Fibroblast of the conjunctiva (primary cell): ENCODE measurements around the gene CDCP1.
"Not testable (repeated sequence)": the region's sequence is repeated elsewhere in the genome, so short reads cannot be mapped to it uniquely, and the experiment has no call there.

Source experiments
- DNase-seq: peaks from one replicate; pipeline ENCODE4 v3.0.0-alpha.2; 2010; ENCODE audit warnings: low read depth

CDCP1 gene

DNA sequence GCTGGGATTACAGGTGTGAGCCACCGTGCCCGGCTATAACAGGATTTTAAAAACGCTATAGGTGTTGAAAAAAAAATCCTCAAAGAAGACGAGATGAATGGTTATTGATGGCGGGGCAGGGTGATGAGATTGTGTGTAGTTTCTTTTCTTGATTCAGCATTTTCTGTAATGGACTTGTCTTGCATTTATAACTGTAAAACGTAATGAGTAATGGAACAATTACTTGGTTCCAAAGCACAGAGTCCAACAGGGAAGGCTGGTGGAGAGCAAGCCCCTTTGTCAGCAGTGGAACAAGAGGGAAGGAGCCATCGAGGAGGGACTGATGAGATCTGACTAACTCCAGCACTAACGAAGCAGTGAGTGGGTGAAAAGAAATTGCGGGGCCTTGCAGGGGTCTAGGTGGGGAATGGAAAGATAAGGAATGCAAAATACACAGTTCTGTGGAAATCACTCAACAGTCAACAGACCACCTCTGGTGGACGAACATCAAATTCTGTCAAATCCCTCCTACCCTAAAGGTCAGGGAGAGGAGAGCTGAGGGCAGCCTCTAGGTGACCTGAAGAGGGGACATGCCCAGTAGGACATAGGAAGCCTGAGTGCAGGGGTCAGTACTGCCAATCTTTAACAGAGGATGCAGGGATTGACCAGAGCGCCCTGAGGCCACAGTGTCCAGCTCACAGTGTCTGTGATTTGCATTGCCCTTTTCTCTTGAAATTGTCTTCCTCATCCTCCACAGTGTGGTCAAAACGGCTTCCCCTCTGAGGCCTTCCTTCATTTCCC, 23.1 kb upstream of the CDCP1 start:
- DNase-seq, result no peak

DNA sequence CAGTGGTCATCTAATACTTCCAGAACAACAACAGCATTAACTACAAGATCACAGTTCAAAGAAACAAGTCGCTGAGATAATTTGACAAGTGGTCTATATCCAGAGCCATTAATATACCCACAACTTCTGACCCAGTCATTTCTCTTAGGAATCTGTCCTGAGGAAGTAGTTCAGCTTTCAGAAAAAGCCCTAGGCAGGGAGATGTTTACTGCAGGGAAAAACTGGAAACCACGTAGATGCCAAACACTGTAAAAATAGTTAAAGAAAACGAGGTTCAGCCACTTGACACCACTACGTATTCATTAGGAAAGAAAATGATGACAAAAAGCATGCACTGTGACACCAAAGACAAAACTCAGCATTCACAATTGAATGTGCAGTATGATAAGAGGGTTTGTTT, 22.3 kb upstream of the CDCP1 start:
- DNase-seq, result no peak

DNA sequence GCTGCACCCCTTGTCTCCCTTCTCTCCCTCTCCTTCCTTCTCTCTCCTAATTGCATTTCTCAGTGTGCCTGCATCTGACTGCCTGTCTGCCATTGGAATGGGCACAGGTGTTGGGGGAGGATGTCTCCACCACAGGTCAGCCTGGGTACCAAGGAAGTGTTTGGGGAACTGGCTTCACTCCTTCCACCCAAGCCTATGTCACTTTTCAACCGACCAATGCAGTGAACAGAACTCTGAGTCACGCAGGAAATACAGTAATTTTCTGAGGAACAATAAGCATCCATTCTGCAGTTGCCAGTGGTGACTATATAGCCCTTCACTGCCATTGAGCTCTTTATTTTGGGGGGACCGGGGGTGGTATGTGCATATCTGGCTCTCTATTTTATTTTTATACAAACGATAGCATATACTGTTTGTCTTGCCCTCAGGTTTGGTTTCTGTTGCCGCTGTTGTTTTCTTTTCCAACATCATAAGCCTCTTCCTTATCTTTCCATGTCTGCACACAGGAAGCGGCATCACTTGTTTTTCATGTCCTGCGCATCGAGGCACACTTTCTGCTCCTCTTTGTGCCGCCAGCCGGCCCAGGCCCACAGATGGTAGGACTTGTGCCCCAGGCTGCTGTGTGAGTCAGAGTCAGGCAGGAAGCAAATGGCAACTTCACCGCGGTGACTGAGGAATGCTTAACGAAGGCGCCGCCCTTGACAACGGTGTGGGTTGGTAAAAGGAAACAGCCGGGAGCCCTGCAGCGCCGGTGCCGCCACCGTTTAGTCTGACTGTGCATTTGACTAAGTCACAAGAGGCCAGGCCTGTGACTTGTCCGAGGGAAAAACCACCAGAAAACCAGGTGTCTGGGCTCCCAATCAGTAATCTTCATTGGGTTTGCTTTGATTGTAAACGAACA, 21.1 kb upstream of the CDCP1 start:
- peak; percentile 83 for DNase-seq

DNA sequence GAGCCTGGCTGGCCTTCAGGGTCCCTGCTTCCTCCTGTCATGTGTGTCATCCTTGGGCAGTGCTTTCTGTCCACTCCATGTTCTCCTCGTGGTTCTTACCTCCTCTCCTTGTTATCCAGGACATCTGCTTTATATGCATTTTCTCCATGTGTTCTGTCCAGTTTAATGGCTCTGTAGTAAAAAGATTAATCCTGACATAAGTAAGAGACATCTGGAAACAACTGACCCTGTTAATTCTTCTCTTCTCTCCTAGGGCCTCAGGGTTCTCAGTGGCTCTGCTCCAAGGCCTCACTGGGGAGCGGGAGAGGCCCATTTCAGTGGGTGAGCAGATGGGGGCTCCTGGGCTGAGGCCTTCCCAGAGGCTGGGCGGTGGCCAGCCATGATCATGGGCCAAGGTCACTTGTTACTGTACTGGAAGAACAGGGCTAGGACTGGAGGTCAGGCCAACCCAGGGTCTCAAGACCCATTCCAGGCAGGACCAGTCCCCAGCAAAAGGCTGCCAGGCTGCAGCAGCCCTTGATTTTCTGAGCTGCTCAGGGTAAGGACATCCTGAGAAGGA, 20.2 kb upstream of the CDCP1 start:
- DNase-seq, result no peak

DNA sequence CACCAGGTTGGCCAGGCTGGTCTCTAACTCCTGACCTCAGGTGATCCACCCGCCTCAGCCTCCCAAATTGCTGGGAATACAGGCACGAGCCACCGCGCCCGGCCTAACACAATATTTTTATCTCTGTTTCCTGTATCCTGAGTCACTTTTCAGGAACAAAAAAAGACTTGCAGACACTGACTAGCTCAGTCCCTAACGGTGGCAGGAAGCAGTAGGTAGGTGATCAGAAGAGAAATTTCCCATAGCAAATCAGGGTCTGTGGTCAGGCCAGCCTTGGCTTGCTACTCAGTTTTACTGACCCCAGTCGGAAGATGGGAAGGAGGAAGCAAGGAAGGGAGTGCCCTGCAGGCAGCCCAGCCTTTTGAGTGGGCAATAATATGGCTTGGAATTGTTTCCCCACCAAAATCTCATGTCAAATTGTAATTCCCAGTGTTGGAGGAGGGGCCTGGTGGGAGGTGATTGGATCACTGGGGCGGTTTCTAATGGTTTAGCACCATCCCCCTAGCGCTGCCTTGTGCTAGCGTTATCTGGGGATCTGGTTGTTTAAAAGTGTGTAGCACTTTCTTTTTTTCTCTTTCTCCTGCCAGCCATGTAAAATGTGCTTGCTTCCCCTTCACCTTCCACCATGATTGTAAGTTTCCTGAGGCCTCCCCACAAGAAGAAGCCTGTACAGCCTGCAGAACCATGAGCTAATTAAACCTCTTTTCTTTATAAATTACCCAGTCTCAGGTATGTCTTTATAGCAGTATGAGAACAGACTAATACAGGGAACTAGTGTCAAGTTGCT, 19.5 kb upstream of the CDCP1 start:
- no peak for DNase-seq

DNA sequence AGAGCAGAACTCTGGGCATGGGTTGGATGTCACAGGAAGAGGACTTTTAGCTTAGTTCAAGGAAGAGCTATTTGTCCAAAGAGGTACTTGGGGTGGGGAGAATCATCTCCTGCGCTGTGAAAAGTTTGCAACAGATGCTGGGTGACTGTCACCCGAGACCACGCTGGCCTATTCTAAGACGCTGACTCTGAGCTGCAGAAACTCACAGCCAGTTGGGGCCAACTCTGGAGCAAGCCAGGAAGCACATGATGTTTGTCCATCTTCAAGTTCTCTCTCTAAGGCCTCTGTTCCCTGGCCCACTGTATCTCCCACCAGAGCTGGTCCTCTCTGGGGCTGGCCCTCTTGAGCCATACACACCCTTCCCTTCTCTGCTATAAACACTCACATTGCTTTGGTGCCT, 17.9 kb upstream of the CDCP1 start:
- no peak for DNase-seq

DNA sequence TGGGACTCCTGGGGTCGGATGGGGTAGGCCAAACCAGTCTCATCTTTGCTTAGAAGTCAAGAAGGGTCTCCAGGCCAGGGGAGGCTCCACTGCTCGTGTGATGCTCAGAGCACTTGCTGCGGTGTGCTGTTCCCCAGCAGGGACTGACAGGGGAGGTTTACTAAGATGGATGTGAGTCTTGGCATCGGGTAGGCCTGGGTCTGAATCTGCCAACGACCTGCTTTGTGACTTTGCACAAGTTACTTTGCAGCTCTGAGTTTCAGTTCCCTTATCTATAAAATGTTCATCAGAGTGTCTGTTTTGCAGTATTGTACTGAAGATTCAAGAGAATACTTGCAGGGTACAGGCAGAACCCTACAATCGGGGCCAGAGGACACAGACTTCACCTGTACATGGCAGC, 17.3 kb upstream of the CDCP1 start:
- DNase-seq, result no peak

DNA sequence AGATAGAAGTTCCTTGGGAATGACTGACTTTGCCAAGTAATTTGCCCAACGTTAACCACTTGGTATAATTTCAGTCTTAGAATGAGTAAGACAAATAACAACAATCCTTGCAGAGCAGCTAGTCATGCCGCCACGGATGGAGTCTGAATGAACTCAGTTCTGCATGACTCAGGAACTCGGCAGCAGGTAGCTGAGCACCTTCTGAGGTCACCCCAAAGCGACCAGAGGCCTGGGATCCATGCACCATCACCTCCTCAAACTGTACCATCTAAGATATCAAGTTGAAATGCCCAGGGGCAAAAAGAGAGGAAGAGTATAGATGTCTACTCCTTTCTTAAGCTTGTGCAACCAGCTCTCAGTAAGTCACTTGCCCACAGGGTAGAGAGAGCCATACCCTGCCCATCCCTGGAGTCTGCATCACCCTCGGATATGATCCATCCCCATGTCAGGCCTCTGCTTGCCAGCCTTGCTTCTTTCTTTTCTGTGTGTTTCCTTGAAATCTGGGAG, 8.5 kb upstream of the CDCP1 start:
- no peak for DNase-seq

DNA sequence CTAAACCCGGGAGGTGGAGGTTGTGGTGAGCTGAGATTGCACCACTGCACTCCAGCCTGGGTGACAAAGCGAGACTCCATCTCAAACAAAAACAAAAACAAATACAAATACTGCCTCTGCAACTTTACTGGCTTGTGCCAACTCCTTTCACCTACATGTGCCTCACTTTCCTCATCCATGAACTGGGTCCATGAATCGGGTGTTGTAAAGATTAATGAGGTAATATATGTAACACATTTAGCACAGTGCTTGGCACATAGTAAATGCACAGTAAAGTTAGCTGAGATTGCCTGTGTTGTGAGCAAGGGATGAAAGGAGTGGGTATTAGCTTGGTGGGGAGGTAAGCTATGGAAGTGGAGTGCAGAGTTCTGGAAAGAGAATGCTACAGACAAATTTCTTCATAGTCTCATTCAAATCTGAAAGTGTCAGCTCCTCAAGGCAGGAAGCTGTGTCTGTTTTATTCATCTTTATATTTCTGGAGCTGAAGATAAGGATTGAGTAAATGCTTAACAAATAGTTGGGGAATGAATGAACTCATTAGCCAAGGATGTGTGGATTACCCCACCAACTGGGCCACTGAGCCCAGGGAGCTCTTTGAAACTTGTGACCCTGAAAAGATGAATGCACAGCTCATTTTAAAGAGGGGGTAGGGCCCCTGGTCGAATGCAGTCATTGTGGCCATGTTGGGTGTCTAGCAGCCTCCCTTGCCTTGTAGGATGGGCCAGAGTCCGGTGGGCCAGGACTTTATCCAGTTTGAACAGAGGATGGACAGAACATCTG, 7.7 kb upstream of the CDCP1 start:
- DNase-seq, result no peak

DNA sequence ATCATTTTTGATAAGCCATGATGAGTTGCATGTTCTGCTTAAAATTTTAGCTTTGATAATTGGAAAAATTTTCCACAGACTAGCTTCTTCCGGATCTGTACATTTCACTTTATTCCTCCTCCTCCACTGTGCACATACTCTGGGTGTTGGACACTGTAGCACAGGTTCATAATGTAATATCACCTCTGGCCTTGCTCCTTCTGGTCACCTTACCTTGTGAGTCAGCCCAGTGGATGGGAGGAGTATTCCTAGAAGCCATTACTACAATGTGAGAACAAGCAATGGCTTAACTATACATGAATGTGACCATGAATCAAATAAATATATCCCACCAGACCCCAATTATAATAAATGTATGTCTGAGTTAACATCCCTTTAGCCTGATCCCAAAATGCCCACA, 6.1 kb upstream of the CDCP1 start:
- no peak for DNase-seq

DNA sequence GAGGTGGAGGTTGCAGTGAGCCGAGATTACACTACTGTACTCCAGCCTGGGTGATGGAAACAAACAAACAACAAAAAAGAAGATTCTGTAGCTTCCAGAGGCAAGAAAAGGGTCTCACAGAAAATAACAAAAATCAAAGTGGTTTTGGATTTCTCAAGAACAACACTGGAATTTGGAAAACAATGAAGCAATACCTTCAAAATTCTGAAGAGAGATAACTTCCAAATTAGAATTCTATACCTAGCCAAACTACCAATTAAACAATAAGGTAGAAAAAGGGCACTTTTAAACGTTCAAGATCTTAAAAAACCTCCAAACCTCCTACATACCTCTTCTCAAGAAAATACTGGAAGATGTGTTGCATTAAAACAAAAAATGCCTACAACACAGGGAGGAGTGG, 4.9 kb upstream of the CDCP1 start:
- no peak for DNase-seq

DNA sequence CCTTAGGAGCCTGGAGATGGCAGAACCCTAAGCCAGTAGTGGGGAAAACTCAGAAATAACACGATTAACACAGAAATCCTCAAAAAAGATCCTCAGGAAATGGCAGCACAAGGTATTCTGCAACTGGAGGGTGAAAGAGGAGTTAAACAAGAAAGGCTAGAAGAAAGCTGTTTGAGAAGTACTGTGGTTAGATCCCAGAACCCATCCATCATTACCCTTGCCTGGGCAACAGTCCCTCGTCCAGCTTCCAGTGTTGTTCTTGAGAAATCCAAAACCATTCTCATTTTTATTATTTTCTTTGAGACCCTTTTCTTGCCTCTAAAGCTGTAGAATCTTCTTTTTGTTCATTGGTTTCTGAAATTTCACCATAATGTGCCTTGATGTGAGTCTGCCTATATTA, 2.7 kb upstream of the CDCP1 start:
- no peak for DNase-seq

DNA sequence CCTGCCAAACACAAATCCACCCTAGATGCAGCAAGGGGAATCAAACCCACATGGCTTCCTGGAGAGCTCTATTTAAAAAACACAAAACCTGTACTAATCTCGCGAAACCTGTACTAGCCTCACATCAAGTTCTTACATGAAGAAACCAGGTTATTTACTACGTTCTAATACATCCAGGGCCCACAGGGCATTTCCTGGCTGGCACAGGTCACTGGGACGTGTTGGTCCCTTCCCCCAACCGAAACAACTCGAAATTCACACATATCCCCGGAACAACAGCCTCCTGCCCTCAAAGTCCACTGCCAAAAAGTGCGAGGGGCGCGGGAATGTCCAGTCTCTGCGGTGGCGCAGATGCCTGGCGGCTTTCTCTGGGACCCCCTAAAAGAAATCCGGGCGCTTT, 955 bp downstream of the CDCP1 start:
- no peak for DNase-seq

DNA sequence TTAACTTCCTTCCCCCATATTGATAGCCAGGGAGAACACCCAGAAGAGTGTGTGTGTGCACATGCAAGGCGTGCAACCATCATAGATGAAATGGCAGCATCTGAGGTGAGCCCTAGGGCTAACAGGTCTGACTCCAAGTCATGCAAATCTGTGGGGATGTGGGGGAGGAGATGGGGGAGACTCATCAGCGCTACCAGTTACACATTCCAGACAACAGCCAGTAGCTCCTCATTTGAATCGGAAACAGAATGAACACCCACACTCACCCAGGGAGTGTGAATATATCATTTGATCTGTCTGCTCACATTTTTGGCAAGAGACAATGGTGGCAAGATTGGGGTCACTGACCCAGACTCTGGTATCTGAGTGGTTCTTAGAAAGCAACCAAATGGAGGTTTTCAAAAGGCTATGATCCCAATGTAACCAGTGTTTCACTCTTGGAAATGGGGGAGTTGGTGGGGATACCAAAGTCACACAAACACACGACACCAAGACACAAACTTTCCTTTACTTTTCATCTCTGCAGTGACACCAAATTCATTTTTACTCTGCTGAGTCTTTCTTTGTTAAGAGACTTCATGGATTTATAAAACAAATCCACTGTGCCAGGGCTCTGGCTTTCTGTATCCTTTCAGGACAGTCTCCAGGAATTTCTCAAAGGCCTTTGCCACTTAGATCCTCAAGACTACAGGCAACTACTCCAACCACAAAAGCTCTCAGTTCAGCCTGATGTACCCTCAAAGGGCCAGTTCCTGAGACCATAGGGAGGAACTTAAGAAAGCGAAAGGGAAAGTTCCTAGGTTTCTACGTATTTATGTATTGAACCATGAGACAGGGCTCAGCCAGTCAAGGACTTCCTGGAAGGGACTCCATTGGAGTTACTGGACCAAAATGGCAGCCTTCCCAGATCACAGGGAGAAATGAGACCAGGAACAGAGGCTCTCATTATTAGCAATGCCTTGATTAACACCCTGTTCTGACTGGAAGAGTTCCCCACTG, 2.2 kb downstream of the CDCP1 start:
- no peak for DNase-seq

DNA sequence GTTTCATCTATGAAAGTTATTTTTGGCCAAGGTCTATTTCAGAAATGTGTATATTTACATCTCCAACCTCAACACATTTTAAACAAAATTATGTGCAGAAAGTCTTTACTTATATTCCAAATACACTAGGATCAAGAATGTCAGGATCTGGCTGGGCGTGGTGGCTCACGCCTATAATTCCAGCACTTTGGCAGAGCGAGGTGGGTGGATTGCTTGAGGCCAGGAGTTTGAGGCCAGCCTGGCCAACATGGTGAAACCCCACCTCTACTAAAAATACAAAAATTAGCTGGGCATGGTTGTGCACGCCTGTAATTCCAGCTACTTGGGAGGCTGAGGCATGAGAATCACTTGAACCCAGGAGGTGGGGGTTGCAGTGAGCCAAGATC, 5.4 kb downstream of the CDCP1 start:
- DNase-seq, result not testable (repeated sequence)

DNA sequence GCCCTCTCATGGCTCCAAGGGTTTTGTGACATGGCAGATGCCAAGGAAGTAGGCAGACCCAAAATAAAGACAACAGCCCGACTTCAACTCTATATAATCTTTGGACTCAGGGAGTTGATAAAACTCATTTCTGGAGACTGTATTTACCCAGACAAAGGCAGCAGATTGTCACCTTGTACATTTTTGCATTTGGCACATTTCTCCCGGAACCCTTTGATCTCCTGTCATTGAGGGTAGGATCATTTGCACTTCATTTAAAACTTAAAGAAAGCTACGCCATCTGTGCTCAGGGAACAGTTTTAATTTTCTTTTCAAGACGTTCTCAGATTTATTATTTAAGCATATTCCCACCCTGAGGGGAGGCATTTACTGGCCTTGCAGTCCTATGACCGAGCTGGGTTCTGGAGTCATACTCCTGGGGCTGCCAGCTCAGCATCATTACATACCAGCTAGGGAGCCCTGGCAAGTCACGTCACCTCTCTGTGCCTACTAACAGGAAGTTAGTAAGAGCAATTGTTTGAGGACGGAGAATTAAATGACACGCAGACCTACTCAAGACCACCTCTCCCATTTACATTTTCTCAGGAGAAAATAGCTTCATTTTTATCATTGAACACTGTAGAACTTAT, 5.9 kb downstream of the CDCP1 start:
- no peak for DNase-seq

DNA sequence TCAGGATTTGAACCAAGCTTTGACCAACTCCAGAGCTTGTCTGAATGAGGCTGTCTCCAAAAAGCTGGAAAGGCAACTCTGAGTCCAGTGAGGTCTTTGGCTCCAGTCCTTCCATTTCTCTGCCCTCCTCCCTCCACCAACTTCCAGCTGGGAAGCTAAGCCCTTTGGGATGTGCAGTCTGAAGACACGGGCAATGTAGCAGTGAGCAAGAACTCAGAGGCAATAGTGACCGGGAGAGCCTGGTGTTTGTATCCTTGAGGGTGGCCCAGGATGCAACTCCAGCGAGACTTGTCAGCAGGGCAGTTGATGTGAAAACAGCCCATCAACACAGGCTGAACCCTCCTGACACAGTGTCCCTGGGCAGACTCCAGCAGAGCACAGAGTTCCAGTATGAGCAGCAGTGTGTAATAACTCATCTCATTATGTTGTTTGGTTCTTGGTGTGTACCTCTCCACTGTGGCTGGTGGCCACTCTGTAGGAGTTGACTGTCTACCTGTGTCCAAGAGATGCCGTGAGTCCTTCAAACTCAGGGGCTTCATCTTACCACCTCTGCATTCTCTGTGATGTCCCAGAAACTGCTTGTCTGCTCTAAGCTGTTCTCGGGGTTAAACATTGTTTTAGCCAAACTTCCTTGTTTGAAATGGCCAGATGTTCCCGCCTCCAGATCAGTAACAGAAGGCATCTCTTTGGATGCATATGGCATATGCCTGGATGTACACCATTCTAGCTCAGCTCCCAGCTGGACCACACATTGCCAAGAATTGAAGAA, 6.6 kb downstream of the CDCP1 start:
- no peak for DNase-seq

DNA sequence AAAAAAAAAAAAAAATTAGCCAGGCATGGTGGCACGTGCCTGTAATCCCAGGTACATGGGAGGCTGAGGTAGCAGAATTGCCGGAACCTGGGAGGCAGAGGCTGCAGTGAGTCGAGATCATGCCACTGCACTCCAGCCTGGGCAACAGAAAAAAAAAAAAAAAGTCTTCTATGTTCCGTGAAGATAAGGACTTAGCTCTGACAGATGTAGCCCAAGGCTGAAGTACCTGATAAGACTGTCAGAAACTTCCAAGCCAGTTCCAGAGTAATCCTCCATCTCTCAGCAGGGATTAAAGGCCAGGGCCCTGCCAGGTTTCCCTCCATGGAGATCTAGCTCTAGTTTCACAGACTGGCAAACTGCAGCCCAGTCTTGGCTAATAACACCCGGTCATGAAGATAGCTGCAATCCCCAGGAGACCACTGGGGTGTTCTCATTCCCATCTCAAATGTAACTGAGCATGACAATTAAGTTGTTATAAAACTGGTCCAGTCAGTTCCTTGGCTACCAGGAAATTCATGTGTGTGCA, 8.5 kb downstream of the CDCP1 start:
- DNase-seq, result no peak

DNA sequence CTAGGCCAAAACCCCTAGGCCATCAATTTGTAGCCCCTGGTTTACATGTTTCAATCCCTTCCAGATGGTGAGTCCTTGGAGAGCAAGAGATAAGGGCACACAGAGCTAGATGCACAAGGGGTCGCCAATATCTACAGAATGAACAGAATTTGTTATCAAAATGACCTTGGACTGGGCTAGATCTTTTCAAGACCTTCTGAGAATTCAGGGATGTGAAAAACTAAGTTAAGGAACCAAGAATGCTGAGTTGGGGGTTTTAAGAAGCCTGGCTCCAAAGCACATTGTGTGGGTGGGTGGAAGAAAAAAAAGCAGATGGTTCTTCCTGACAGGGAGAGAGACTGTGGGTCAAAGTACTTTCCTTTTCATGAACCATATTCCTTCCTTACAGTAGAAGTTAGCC, 10.2 kb downstream of the CDCP1 start:
- no peak for DNase-seq
